SK-N-MC (cell line): ENCODE measurements around the gene MPIG6B.

Experiments used
- DNase-seq: peaks from one replicate; pipeline ENCODE4 v3.0.0-alpha.2; 2011; ENCODE audit warnings: low read depth, low spot score
- H3K27ac ChIP-seq: fragments of 200-600 bp; sonication (generic); 2 replicates; pipeline ENCODE4 v1.5.1; 2016; ENCODE audit warnings: mixed run types
- H3K36me3 ChIP-seq: fragments of 200-600 bp; sonication (generic); 2 replicates; pipeline ENCODE4 v1.6.1; 2017; ENCODE audit warnings: antibody characterized with exemption, low read length, mixed read lengths; ENCODE audit not compliant: insufficient read depth
- H3K4me3 ChIP-seq: fragments of 200-600 bp; sonication (generic); 2 replicates; pipeline ENCODE4 v1.5.1; 2016
- H3K9ac ChIP-seq: fragments of 200-600 bp; sonication (generic); 2 replicates; pipeline ENCODE4 v1.8.0; 2017; ENCODE audit warnings: mixed run types, mixed read lengths; ENCODE audit not compliant: insufficient read length
- H3K9me3 ChIP-seq: fragments of 200-600 bp; sonication (generic); 2 replicates; pipeline ENCODE4 v1.6.1; 2017; ENCODE audit warnings: low read depth, mild to moderate bottlenecking, antibody characterized with exemption, low read length, moderate library complexity, mixed read lengths
- EZH2 ChIP-seq: fragments of 200-600 bp; sonication (generic); IDR thresholded peaks from one replicate; pipeline ENCODE4 v1.6.1; 2017; ENCODE audit warnings: antibody characterized with exemption
- FOXP2 ChIP-seq: optimal IDR thresholded peaks from 2 replicates; pipeline ENCODE3; 2011; ENCODE audit warnings: mild to moderate bottlenecking, moderate library complexity; ENCODE audit not compliant: insufficient read depth; ENCODE audit errors: extremely low read length, control extremely low read depth
- POLR2AphosphoS5 ChIP-seq: IDR thresholded peaks from 2 replicates; pipeline ENCODE4 v1.6.1; 2012; ENCODE audit warnings: mild to moderate bottlenecking, low read depth, low read length, borderline replicate concordance

MPIG6B gene

DNA sequence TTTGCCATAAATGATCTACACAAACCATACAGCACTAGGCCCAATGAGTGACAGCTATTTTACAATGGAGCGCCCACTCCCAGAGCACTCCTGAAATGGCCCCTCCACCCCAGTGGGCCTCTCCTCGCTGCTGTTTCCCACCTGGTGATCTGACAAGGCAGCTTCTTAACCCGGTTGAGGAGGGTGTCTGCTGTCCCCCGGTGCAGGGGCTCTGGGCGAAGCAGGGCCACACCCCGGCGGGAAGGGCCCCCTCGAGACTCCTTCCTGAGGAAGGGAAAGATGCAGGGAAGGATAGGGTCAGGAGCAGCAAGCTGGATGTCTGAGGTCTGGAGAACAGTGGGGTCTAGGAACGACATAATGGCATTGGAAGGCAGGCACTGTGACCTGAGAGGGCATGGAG is 30.3 kb upstream of the MPIG6B start:
- no peak for DNase-seq
- no peak overlapping the region for H3K27ac ChIP-seq
- TF ChIP-seq POLR2AphosphoS5: no peak
- no peaks in the 10 kb centered on the region for H3K9me3 ChIP-seq
- H3K9ac ChIP-seq: no peak overlapping the region
- H3K36me3 ChIP-seq: peaks cover 31% of the 10 kb centered on the region; the same call in 1 of the 2 replicates
- H3K4me3 ChIP-seq: no peak overlapping the region

DNA sequence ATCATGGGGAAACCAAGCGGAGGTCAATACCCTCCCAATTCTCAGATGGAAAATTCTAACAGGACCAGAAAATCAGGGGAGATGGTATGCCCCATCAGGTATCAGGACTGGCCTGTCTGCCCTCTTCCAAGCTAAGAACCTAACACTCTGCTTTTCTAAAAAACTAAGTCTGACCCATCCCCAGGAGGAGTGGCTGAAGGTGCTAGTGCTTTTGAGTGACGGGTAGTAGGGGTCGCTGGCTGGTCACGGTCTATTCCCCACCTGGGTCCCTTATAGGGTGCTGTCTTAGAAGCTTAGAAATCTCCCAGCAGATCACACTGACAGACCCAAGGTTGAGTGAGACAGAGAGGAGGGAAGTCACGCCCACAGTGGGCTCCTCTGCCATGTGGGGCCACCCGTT is 29.6 kb upstream of the MPIG6B start:
- TF ChIP-seq EZH2 (no peak), POLR2AphosphoS5 (no peak), FOXP2 (no peak)
- no peak overlapping the region for H3K27ac ChIP-seq
- peaks cover 25% of the 10 kb centered on the region; the same call in 1 of the 2 replicates for H3K36me3 ChIP-seq
- no peaks in the 10 kb centered on the region for H3K9me3 ChIP-seq
- H3K9ac ChIP-seq: no peak overlapping the region
- DNase-seq: no peak
- no peak overlapping the region for H3K4me3 ChIP-seq

- no peak for DNase-seq
- Histone ChIP-seq H3K36me3 (peaks cover 20% of the 10 kb centered on the region), H3K4me3 (no peak overlapping the region), H3K9ac (no peak overlapping the region), H3K9me3 (no peaks in the 10 kb centered on the region), H3K27ac (no peak overlapping the region)
- no peak for TF ChIP-seq FOXP2
- TF ChIP-seq EZH2: no peak
- TF ChIP-seq POLR2AphosphoS5: no peak
Measured at GRCh38 chr6:31697555-31697954, 25.6 kb upstream of the MPIG6B start.

GRCh38 chr6:31700740-31701401 is 22.3 kb upstream of the MPIG6B start:
- Histone ChIP-seq H3K36me3 (peaks cover 16% of the 10 kb centered on the region), H3K4me3 (no peak overlapping the region), H3K27ac (no peak overlapping the region), H3K9me3 (no peaks in the 10 kb centered on the region), H3K9ac (no peak overlapping the region)
- DNase-seq: no peak
- TF ChIP-seq POLR2AphosphoS5: no peak
- no peak for TF ChIP-seq FOXP2
- TF ChIP-seq EZH2: no peak

DNA sequence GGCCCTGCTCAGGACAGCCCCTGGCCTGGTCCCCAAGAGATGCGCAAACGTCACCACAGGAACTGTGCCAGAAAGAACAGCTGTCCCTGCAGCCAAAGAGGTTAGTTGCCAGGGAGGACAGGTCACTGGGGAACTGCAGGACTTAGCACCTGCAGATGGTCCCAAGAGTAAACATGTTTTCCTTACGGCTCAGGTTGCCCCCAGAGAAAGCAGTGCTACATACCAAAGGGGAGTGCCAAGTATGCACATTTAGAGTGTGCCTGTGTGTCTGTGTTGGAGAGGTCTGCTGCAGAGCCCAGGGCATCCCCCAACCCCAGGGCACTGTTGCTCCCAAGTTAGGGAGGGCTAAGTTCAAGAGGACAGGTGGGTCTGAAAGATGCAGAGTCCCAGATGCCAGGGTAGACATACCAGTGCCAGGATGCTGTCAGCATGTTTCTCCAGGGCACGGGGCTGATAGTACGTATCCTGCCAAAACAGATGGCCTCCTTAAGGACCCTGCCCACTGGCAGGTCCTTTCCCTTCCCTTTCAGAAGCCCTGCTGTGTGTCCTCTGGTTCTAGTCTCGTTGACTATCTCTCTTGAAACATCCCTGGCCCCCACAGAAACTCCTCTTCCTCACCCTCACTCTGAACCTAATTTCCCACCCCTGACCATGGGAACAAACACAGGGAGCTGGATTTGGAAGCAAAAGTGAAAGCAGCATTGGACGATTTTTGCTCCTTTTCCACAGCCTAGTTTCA is 21.3 kb upstream of the MPIG6B start:
- no peak for DNase-seq
- Histone ChIP-seq H3K36me3 (peaks cover 11% of the 10 kb centered on the region), H3K27ac (peak overlapping the region; percentile 65; the same call in 1 of the 2 replicates)

DNA sequence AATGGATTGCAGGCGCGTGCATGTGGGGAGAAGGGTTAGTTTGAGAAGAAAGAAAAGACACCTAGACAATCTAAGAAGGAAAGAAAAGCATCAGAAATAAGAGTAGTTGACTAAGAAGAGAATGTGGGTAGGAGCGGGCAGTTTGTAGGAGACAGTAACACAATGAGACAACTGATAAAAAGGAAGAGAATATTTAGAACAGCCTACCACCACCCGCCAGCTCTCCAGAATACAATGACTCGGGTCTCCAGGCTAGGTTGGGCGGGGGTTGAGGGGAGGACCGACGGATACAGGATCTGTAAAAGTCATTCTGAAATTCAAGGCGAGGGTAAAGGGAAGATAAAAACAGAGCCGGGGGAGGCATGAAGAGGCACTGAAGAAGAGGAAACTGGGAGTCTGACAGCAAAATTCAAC is 20.8 kb upstream of the MPIG6B start:
- H3K9ac ChIP-seq: peak overlapping the region; percentile 86
- H3K4me3 ChIP-seq: peak overlapping the region; percentile 93
- H3K9me3 ChIP-seq: no peaks in the 10 kb centered on the region
- no peak for TF ChIP-seq EZH2
- no peak for TF ChIP-seq POLR2AphosphoS5
- TF ChIP-seq FOXP2: no peak
- DNase-seq: no peak
- H3K36me3 ChIP-seq: peaks cover 6% of the 10 kb centered on the region
- peak overlapping the region; percentile 65 for H3K27ac ChIP-seq

More for the DNA sequence above, 21.3 kb upstream of the MPIG6B start:
- no peak for TF ChIP-seq POLR2AphosphoS5
- Histone ChIP-seq H3K9me3 (no peaks in the 10 kb centered on the region), H3K4me3 (peak overlapping the region; percentile 93), H3K9ac (peak overlapping the region; percentile 86)

GRCh38 chr6:31702819-31703716 is 20.1 kb upstream of the MPIG6B start, which contains the start of gene ABHD16A:
Gene ABHD16A (minus strand): TSS chr6:31703324. CDS start chr6:31703281, 43 bp downstream.
- peak within 1 kb of the TSS; percentile 86 for H3K9ac ChIP-seq
- peak; percentile 95 for TF ChIP-seq POLR2AphosphoS5
- TF ChIP-seq FOXP2: no peak
- H3K27ac ChIP-seq: peak within 1 kb of the TSS; percentile 65
- no peaks in the 10 kb centered on the region for H3K9me3 ChIP-seq
- H3K4me3 ChIP-seq: peak within 1 kb of the TSS; percentile 93
- peak; percentile 97 for DNase-seq
- peaks cover 6% of the 10 kb centered on the region for H3K36me3 ChIP-seq

DNA sequence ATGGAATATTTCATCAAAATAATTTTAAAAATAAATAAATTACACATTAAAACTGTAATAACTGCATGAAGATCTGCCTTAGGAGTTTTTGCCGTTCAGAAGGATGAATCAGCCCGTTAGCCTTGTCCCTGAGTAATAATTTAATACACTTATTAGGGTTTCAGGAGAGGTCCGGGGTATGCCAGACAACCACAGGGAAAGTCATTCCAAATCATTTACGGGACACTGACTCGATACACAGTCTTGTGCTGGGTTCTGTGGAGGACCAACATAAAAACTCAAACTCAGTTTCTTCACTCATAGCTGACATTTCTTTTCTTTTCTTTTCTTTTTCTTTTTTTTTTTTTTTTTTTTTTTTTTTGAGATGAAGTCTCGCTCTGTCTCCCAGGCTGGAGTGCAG is 17.2 kb upstream of the MPIG6B start:
- DNase-seq: no peak
- Histone ChIP-seq H3K9me3 (no peaks in the 10 kb centered on the region), H3K36me3 (no peaks in the 10 kb centered on the region; the same call in 1 of the 2 replicates), H3K4me3 (no peak overlapping the region), H3K9ac (no peak overlapping the region), H3K27ac (peak overlapping the region; percentile 31; the same call in 1 of the 2 replicates)
- TF ChIP-seq EZH2: no peak
- no peak for TF ChIP-seq POLR2AphosphoS5
- TF ChIP-seq FOXP2: no peak
